Mammary epithelial cell (primary cell): ENCODE data around the gene RPS27L.

ENCODE experiments used
- EZH2 ChIP-seq: IDR thresholded peaks from 2 replicates; pipeline ENCODE4 v1.6.1; 2012; ENCODE audit warnings: low read length, inconsistent platforms, borderline replicate concordance
- TF ChIP-seq, protein P1 (sequence below), 2 donors: IDR thresholded peaks in 1 of 2; conservative IDR thresholded peaks in 1 of 2; 2 replicates each; pipeline ENCODE4 v1.5.1; 2011 to 2012; ENCODE audit warnings: inconsistent platforms in 2 of 2, low read length in 2 of 2, mild to moderate bottlenecking in 2 of 2, control low read depth in 1 of 2, low read depth in 1 of 2; ENCODE audit not compliant: insufficient read depth in 1 of 2; ENCODE audit errors: extremely low read depth in 1 of 2

DNA sequence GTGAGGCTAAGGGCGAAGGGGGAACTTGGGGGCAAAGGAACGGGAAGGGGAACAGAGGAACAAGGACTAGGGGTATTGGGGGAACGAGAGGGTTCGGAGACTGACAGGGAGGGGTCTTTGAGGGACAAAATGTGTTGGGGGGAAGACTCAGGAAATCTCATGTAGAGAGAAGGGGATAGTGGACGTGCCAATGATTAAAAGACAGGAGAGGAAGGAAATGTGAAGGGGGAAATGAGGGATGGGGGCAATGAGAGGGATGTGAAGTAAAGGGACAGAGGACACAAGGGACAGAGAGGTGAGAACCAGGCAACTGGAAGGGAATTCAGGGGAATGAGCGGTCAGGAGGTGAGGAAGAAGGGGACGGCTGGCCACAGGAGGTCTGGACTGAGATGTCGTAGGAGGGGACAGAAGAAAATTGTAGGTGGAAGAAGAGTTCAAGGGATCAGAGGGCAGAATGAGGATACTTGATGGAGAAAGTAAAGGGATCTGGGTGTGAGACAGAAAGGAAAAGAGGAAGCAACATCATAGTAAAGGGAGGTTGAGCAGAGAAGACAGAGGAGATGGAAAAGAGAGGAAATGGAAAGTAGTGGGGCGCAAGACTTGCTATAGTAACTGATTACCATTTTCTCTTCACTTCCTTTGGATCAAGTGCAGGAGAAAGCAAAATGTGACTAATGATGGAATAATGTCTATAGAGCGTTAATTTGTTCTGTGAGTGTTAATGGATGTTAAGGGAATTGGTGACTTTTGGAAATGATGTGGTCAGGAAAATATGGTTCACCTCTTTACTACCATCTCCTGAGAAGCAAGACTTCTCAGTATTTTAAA lies 32.9 kb upstream of the RPS27L start:
- TF ChIP-seq, protein P1, sequence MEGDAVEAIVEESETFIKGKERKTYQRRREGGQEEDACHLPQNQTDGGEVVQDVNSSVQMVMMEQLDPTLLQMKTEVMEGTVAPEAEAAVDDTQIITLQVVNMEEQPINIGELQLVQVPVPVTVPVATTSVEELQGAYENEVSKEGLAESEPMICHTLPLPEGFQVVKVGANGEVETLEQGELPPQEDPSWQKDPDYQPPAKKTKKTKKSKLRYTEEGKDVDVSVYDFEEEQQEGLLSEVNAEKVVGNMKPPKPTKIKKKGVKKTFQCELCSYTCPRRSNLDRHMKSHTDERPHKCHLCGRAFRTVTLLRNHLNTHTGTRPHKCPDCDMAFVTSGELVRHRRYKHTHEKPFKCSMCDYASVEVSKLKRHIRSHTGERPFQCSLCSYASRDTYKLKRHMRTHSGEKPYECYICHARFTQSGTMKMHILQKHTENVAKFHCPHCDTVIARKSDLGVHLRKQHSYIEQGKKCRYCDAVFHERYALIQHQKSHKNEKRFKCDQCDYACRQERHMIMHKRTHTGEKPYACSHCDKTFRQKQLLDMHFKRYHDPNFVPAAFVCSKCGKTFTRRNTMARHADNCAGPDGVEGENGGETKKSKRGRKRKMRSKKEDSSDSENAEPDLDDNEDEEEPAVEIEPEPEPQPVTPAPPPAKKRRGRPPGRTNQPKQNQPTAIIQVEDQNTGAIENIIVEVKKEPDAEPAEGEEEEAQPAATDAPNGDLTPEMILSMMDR (conservative IDR thresholded peaks at IDR 0.05 in 1 of 2, IDR thresholded peaks at IDR 0.05 in 1 of 2; ENCODE audit: extremely low read depth in 1 of 2, insufficient read depth in 1 of 2, low read depth in 1 of 2, low read length in 2 of 2): no peak
- no peak for TF ChIP-seq EZH2
